Testis (tissue), 2 donors: Measurements from ENCODE around the gene PRR20E.

Experiments used
- CTCF ChIP-seq, 3 experiments: fragments of 450-650 bp in 2 of 3; fragments of 200-600 bp in 1 of 3; sonication (generic) in 1 of 3; IDR thresholded peaks; one replicate each; pipeline ENCODE4 v1.5.1; 2016 to 2019; ENCODE audit warnings: antibody characterized with exemption in 3 of 3, mild to moderate bottlenecking in 2 of 3, moderate library complexity in 1 of 3
- POLR2A ChIP-seq: fragments of 450-650 bp; IDR thresholded peaks from one replicate; pipeline ENCODE4 v1.6.1; 2017; ENCODE audit warnings: antibody characterized with exemption, mild to moderate bottlenecking, moderate library complexity

GRCh38 chr13:57212989-57213388 lies 46.0 kb downstream of the PRR20E start:
- TF ChIP-seq CTCF (IDR thresholded peaks at IDR 0.05) (no peak), POLR2A (no peak)
